ENCODE results near the gene CAPN5. TPM values are rescaled to one million over a fixed set of nuclear protein-coding genes. Genes with fewer than 3 reads are reported as not detected.

The CAPN5 gene
- total and polyA plus RNA-seq, 4 experiments from 2014 or later = 1.4 to 2.6 (median 1.7) TPM

GRCh38 chr11:77027275-77027674 lies 39.5 kb upstream of the CAPN5 start:
- no peaks in the 10 kb centered on the region for H3K27me3 ChIP-seq (ENCODE audit: insufficient read depth, low read length)
- H3K27ac Mint-ChIP-seq = no peak overlapping the region
- H3K4me1 Mint-ChIP-seq = no peaks in the 10 kb centered on the region
- H3K27me3 Mint-ChIP-seq = peaks cover 22 to 27% of the 10 kb centered on the region in 2 donors
- H3K4me1 ChIP-seq (ENCODE audit: insufficient read depth, low read length) = no peaks in the 10 kb centered on the region
- DNase-seq = no peak
- CTCF ChIA-PET (ENCODE audit: partially characterized antibody) = interaction anchor here (1.1 kb wide), 1 partner anchor 18 kb away, joined by 4 read pairs; no protein-coding TSS in a partner anchor
- no peaks in the 10 kb centered on the region for H3K36me3 ChIP-seq (ENCODE audit: insufficient read depth, low read length)
- H3K36me3 Mint-ChIP-seq = no peaks in the 10 kb centered on the region
- POLR2A ChIA-PET (ENCODE audit: partially characterized antibody) = no interaction called here
- intact Hi-C loops (cut with micrococcal nuclease) = no loop called here
- peaks cover 0 to 2% (median 0%) of the 10 kb centered on the region in 8 donors for H3K9me3 Mint-ChIP-seq
- H3K4me3 Mint-ChIP-seq = no peak overlapping the region
- no peak overlapping the region for H3K4me3 ChIP-seq (ENCODE audit: low read length in 2 of 2)
- no peaks in the 10 kb centered on the region for H3K9me3 ChIP-seq (ENCODE audit: control insufficient read depth in 1 of 2, low read length in 2 of 2)
- no peak overlapping the region for H3K27ac ChIP-seq (ENCODE audit: low read depth, low read length)

- H3K4me3 ChIP-seq (ENCODE audit: low read length in 2 of 2) = no peak overlapping the region
- H3K36me3 ChIP-seq (ENCODE audit: insufficient read depth, low read length) = no peaks in the 10 kb centered on the region
- no peak overlapping the region for H3K27ac Mint-ChIP-seq
- H3K27me3 Mint-ChIP-seq = peaks cover 22 to 27% of the 10 kb centered on the region in 2 donors
- DNase-seq = no peak
- no peak overlapping the region for H3K27ac ChIP-seq (ENCODE audit: low read depth, low read length)
- H3K9me3 Mint-ChIP-seq = peaks cover 0 to 2% (median 0%) of the 10 kb centered on the region in 8 donors
- H3K4me1 Mint-ChIP-seq = no peaks in the 10 kb centered on the region
- H3K27me3 ChIP-seq (ENCODE audit: insufficient read depth, low read length) = no peaks in the 10 kb centered on the region
- H3K4me3 Mint-ChIP-seq = no peak overlapping the region
- H3K9me3 ChIP-seq (ENCODE audit: control insufficient read depth in 1 of 2, low read length in 2 of 2) = no peaks in the 10 kb centered on the region
- H3K4me1 ChIP-seq (ENCODE audit: insufficient read depth, low read length) = no peaks in the 10 kb centered on the region
- ChIA-PET POLR2A (ENCODE audit: partially characterized antibody) (no interaction called here), CTCF (ENCODE audit: partially characterized antibody) (no interaction called here)
- no peaks in the 10 kb centered on the region for H3K36me3 Mint-ChIP-seq
- intact Hi-C loops (cut with micrococcal nuclease) = no loop called here
These were observed 36.9 kb upstream of the CAPN5 start for GRCh38 chr11:77029829-77030228.

GRCh38 chr11:77030834-77031414 lies 35.8 kb upstream of the CAPN5 start:
- Mint-ChIP-seq H3K36me3 (no peaks in the 10 kb centered on the region), H3K4me3 (no peak overlapping the region), H3K27me3 (peaks cover 24 to 33% of the 10 kb centered on the region in 2 donors), H3K27ac (no peak overlapping the region), H3K9me3 (peaks cover 0 to 2% (median 0%) of the 10 kb centered on the region in 8 donors), H3K4me1 (no peaks in the 10 kb centered on the region)
- H3K4me3 ChIP-seq (ENCODE audit: low read length in 2 of 2) = no peak overlapping the region
- intact Hi-C loops (cut with micrococcal nuclease) = no loop called here
- no peaks in the 10 kb centered on the region for H3K36me3 ChIP-seq (ENCODE audit: insufficient read depth, low read length)
- no peaks in the 10 kb centered on the region for H3K4me1 ChIP-seq (ENCODE audit: insufficient read depth, low read length)
- POLR2A ChIA-PET (ENCODE audit: partially characterized antibody) = no interaction called here
- no peaks in the 10 kb centered on the region for H3K9me3 ChIP-seq (ENCODE audit: control insufficient read depth in 1 of 2, low read length in 2 of 2)
- no peaks in the 10 kb centered on the region for H3K27me3 ChIP-seq (ENCODE audit: insufficient read depth, low read length)
- H3K27ac ChIP-seq (ENCODE audit: low read depth, low read length) = no peak overlapping the region
- DNase-seq = no peak
- CTCF ChIA-PET (ENCODE audit: partially characterized antibody) = interaction anchor here (0.8 to 0.9 kb wide), 2 partner anchors 60 to 96 kb away, joined by 4 to 6 read pairs; no protein-coding TSS in a partner anchor

- Histone ChIP-seq H3K27me3 (ENCODE audit: insufficient read depth, low read length) (no peaks in the 10 kb centered on the region), H3K27ac (ENCODE audit: low read depth, low read length) (no peak overlapping the region), H3K9me3 (ENCODE audit: control insufficient read depth in 1 of 2, low read length in 2 of 2) (no peaks in the 10 kb centered on the region), H3K4me3 (ENCODE audit: low read length in 2 of 2) (no peak overlapping the region), H3K4me1 (ENCODE audit: insufficient read depth, low read length) (no peaks in the 10 kb centered on the region), H3K36me3 (ENCODE audit: insufficient read depth, low read length) (no peaks in the 10 kb centered on the region)
- peaks cover 24 to 39% of the 10 kb centered on the region in 2 donors for H3K27me3 Mint-ChIP-seq
- H3K4me3 Mint-ChIP-seq = no peak overlapping the region
- peaks cover 0 to 1% (median 0%) of the 10 kb centered on the region in 4 donors for H3K4me1 Mint-ChIP-seq
- H3K36me3 Mint-ChIP-seq = no peaks in the 10 kb centered on the region
- no peak for DNase-seq
- CTCF ChIA-PET (ENCODE audit: partially characterized antibody) = interaction anchor here (0.7 to 0.8 kb wide), 2 partner anchors 59 to 96 kb away, joined by 3 to 6 read pairs; no protein-coding TSS in a partner anchor
- peaks cover 0 to 2% (median 0%) of the 10 kb centered on the region in 8 donors for H3K9me3 Mint-ChIP-seq
- H3K27ac Mint-ChIP-seq = no peak overlapping the region
- POLR2A ChIA-PET (ENCODE audit: partially characterized antibody) = no interaction called here
- intact Hi-C loops (cut with micrococcal nuclease) = no loop called here
These were observed 35.2 kb upstream of the CAPN5 start for GRCh38 chr11:77031599-77031998.

- Mint-ChIP-seq H3K4me1 (peaks cover 6 to 15% (median 10%) of the 10 kb centered on the region in 4 donors), H3K27ac (no peak overlapping the region), H3K36me3 (no peaks in the 10 kb centered on the region), H3K27me3 (peaks cover 28 to 47% of the 10 kb centered on the region in 2 donors), H3K9me3 (no peaks in the 10 kb centered on the region), H3K4me3 (no peak overlapping the region)
- DNase-seq = no peak
- no peaks in the 10 kb centered on the region for H3K27me3 ChIP-seq (ENCODE audit: insufficient read depth, low read length)
- no peaks in the 10 kb centered on the region for H3K4me1 ChIP-seq (ENCODE audit: insufficient read depth, low read length)
- no peak overlapping the region for H3K4me3 ChIP-seq (ENCODE audit: low read length in 2 of 2)
- H3K36me3 ChIP-seq (ENCODE audit: insufficient read depth, low read length) = no peaks in the 10 kb centered on the region
- POLR2A ChIA-PET (ENCODE audit: partially characterized antibody) = no interaction called here
- CTCF ChIA-PET (ENCODE audit: partially characterized antibody) = interaction anchor here (1.1 to 1.7 kb wide), 2 partner anchors 10 to 12 kb away, joined by 3 read pairs; no protein-coding TSS in a partner anchor
- intact Hi-C loops (cut with micrococcal nuclease) = no loop called here
- no peak overlapping the region for H3K27ac ChIP-seq (ENCODE audit: low read depth, low read length)
- H3K9me3 ChIP-seq (ENCODE audit: control insufficient read depth in 1 of 2, low read length in 2 of 2) = no peaks in the 10 kb centered on the region
These were observed 31.7 kb upstream of the CAPN5 start for GRCh38 chr11:77035039-77035438.

GRCh38 chr11:77035580-77035979 lies 31.2 kb upstream of the CAPN5 start:
- ChIA-PET CTCF (ENCODE audit: partially characterized antibody) (interaction anchor here (1.1 to 1.7 kb wide), 2 partner anchors 9 to 12 kb away, joined by 3 read pairs; no protein-coding TSS in a partner anchor), POLR2A (ENCODE audit: partially characterized antibody) (no interaction called here)
- Histone ChIP-seq H3K36me3 (ENCODE audit: insufficient read depth, low read length) (no peaks in the 10 kb centered on the region), H3K9me3 (ENCODE audit: control insufficient read depth in 1 of 2, low read length in 2 of 2) (no peaks in the 10 kb centered on the region), H3K4me1 (ENCODE audit: insufficient read depth, low read length) (no peaks in the 10 kb centered on the region), H3K4me3 (ENCODE audit: low read length in 2 of 2) (no peak overlapping the region), H3K27ac (ENCODE audit: low read depth, low read length) (no peak overlapping the region), H3K27me3 (ENCODE audit: insufficient read depth, low read length) (no peaks in the 10 kb centered on the region)
- no peak for DNase-seq
- Mint-ChIP-seq H3K36me3 (no peaks in the 10 kb centered on the region), H3K4me3 (no peak overlapping the region), H3K4me1 (peaks cover 6 to 15% (median 11%) of the 10 kb centered on the region in 4 donors), H3K27me3 (peaks cover 26 to 43% of the 10 kb centered on the region in 2 donors), H3K9me3 (no peaks in the 10 kb centered on the region), H3K27ac (no peak overlapping the region)
- intact Hi-C loops (cut with micrococcal nuclease) = no loop called here

GRCh38 chr11:77036398-77036797 lies 30.4 kb upstream of the CAPN5 start:
- Mint-ChIP-seq H3K4me1 (peaks cover 6 to 18% (median 12%) of the 10 kb centered on the region in 4 donors), H3K27ac (no peak overlapping the region), H3K36me3 (no peaks in the 10 kb centered on the region), H3K4me3 (no peak overlapping the region), H3K27me3 (peaks cover 28 to 44% of the 10 kb centered on the region in 2 donors), H3K9me3 (no peaks in the 10 kb centered on the region)
- H3K27ac ChIP-seq (ENCODE audit: low read depth, low read length) = no peak overlapping the region
- H3K27me3 ChIP-seq (ENCODE audit: insufficient read depth, low read length) = no peaks in the 10 kb centered on the region
- H3K36me3 ChIP-seq (ENCODE audit: insufficient read depth, low read length) = no peaks in the 10 kb centered on the region
- no peak for DNase-seq
- CTCF ChIA-PET (ENCODE audit: partially characterized antibody) = no interaction called here
- no peaks in the 10 kb centered on the region for H3K4me1 ChIP-seq (ENCODE audit: insufficient read depth, low read length)
- no peak overlapping the region for H3K4me3 ChIP-seq (ENCODE audit: low read length in 2 of 2)
- intact Hi-C loops (cut with micrococcal nuclease) = no loop called here
- POLR2A ChIA-PET (ENCODE audit: partially characterized antibody) = no interaction called here
- H3K9me3 ChIP-seq (ENCODE audit: control insufficient read depth in 1 of 2, low read length in 2 of 2) = no peaks in the 10 kb centered on the region
